HepG2 (cell line): ENCODE data around the gene HTR1D. TPM values are rescaled to one million over a fixed set of nuclear protein-coding genes. Genes with fewer than 3 reads are reported as not detected.

Source experiments
- ATAD3A ChIP-seq: sonication (generic); formaldehyde crosslinking; IDR thresholded peaks from 2 replicates; pipeline ENCODE4 v1.4.0; 2020; ENCODE audit warnings: missing genetic modification reagents
- HDAC1 ChIP-seq: sonication (generic); formaldehyde crosslinking; IDR thresholded peaks from 2 replicates; pipeline ENCODE4 v1.5.1; 2020; ENCODE audit warnings: mild to moderate bottlenecking, missing genetic modification reagents
- HOXA7 ChIP-seq: sonication (generic); formaldehyde crosslinking; IDR thresholded peaks from 2 replicates; pipeline ENCODE4 v1.8.1; 2022; ENCODE audit warnings: mild to moderate bottlenecking, missing genetic modification reagents, moderate library complexity
- KLF13 ChIP-seq: sonication (generic); formaldehyde crosslinking; IDR thresholded peaks from 2 replicates; pipeline ENCODE4 v1.4.0; 2020; ENCODE audit warnings: mild to moderate bottlenecking, missing genetic modification reagents
- MBD4 ChIP-seq: IDR thresholded peaks from 2 replicates; pipeline ENCODE4 v1.6.1; 2012; ENCODE audit warnings: low read length, inconsistent platforms, borderline replicate concordance
- SRY ChIP-seq: sonication (generic); formaldehyde crosslinking; IDR thresholded peaks from 2 replicates; pipeline ENCODE4 v1.8.0; 2022; ENCODE audit warnings: mild to moderate bottlenecking, missing genetic modification reagents
- TBL1XR1 ChIP-seq: fragments of 150-350 bp; IDR thresholded peaks from 2 replicates; pipeline ENCODE4 v1.6.1; 2014; ENCODE audit warnings: borderline replicate concordance, low read length; ENCODE audit not compliant: partially characterized antibody
- ZFX ChIP-seq: sonication (generic); formaldehyde crosslinking; IDR thresholded peaks from 2 replicates; pipeline ENCODE4 v1.4.0; 2020; ENCODE audit warnings: mild to moderate bottlenecking, low read depth, missing genetic modification reagents, moderate library complexity
- ZNF547 ChIP-seq: sonication (generic); formaldehyde crosslinking; IDR thresholded peaks from 2 replicates; pipeline ENCODE4 v1.5.1; 2020; ENCODE audit warnings: mild to moderate bottlenecking, missing genetic modification reagents
- ZNF7 ChIP-seq: IDR thresholded peaks from 2 replicates; pipeline ENCODE4 v1.6.1; 2016; ENCODE audit warnings: missing biosample characterization, missing genetic modification reagents
- ZNF883 ChIP-seq: sonication (generic); formaldehyde crosslinking; IDR thresholded peaks from 2 replicates; pipeline ENCODE4 v1.5.1; 2020; ENCODE audit warnings: mild to moderate bottlenecking, missing genetic modification reagents; ENCODE audit errors: not compliant biosample characterization
- polyA plus RNA-seq, 8 experiments: library from polyadenylated mRNA; depleted of rRNA in 3 of 8; stranded (reverse) in 7 of 8; unstranded in 1 of 8; fragments of >200 nt; fragmentation: Illumina TruSeq in 4 of 8; extraction: Trizol in 4 of 8; gene quantifications; 2 replicates each; pipeline versions ENCODE4 v1.2.1 to v1.2.3, GENCODE V29; 2011 to 2016; ENCODE audit warnings: low read depth in 4 of 8, missing spikeins in 1 of 8, mixed read lengths in 1 of 8; ENCODE audit not compliant: insufficient read depth in 1 of 8
- total RNA-seq, 5 experiments: library from RNA; depleted of rRNA; stranded (reverse); fragments of >200 nt; fragmentation: Illumina TruSeq; extraction: Trizol; gene quantifications; 2 replicates each; pipeline ENCODE4 v1.2.3, GENCODE V29; 2016; ENCODE audit warnings: low read depth in 1 of 5
- TF ChIP-seq, protein P1 (sequence below): sonication (generic); formaldehyde crosslinking; IDR thresholded peaks from 2 replicates; pipeline ENCODE4 v1.4.0; 2020; ENCODE audit warnings: missing genetic modification reagents
- TF ChIP-seq, protein P2 (sequence below): sonication (generic); formaldehyde crosslinking; IDR thresholded peaks from 2 replicates; pipeline ENCODE4 v1.4.0; 2020; ENCODE audit warnings: missing genetic modification reagents
- TF ChIP-seq, protein P3 (sequence below): sonication (generic); formaldehyde crosslinking; IDR thresholded peaks from 2 replicates; pipeline ENCODE4 v1.4.0; 2020; ENCODE audit warnings: missing genetic modification reagents, borderline replicate concordance

The HTR1D gene
- total and polyA plus RNA-seq, 2 of the 13 experiments (the other 11 are each of a cell fraction or from before 2014, with no cell fraction given): 0.04 to 0.07 TPM

DNA sequence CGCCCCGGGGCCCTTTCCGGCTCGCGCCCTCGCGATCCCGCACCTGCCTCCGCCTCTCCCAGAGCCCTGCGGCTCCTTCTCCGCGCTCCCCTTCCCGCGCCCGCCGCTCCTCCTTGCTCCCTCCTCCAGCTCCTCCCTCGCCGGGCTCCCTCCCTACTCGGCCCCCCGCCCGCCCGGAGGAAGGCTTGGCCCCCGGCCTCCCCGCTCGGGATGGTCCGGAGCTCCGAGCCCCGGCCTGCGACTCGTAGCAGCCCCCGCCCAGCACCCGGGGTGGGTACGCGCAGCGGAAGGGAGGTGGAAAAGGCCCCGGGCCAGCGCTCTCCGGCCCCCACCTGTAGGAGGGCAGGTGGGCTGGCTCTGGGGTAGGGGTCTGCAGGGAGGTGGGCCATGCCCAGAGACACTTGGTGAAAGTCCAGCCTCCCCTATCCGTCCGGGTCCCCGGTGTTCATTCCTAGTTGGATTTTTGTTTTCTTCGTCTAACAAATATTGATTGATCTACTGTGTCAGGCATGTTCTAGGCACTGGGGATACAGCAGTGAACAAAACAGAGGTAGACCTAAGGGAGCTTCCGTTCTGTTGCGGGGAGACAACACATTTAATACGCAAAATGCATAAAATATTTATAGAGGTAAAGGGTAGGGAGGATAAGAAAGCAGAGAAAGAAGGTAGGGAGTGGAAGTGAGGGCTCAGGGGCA lies at the start of gene HTR1D (continued):
- TF ChIP-seq, protein P1, sequence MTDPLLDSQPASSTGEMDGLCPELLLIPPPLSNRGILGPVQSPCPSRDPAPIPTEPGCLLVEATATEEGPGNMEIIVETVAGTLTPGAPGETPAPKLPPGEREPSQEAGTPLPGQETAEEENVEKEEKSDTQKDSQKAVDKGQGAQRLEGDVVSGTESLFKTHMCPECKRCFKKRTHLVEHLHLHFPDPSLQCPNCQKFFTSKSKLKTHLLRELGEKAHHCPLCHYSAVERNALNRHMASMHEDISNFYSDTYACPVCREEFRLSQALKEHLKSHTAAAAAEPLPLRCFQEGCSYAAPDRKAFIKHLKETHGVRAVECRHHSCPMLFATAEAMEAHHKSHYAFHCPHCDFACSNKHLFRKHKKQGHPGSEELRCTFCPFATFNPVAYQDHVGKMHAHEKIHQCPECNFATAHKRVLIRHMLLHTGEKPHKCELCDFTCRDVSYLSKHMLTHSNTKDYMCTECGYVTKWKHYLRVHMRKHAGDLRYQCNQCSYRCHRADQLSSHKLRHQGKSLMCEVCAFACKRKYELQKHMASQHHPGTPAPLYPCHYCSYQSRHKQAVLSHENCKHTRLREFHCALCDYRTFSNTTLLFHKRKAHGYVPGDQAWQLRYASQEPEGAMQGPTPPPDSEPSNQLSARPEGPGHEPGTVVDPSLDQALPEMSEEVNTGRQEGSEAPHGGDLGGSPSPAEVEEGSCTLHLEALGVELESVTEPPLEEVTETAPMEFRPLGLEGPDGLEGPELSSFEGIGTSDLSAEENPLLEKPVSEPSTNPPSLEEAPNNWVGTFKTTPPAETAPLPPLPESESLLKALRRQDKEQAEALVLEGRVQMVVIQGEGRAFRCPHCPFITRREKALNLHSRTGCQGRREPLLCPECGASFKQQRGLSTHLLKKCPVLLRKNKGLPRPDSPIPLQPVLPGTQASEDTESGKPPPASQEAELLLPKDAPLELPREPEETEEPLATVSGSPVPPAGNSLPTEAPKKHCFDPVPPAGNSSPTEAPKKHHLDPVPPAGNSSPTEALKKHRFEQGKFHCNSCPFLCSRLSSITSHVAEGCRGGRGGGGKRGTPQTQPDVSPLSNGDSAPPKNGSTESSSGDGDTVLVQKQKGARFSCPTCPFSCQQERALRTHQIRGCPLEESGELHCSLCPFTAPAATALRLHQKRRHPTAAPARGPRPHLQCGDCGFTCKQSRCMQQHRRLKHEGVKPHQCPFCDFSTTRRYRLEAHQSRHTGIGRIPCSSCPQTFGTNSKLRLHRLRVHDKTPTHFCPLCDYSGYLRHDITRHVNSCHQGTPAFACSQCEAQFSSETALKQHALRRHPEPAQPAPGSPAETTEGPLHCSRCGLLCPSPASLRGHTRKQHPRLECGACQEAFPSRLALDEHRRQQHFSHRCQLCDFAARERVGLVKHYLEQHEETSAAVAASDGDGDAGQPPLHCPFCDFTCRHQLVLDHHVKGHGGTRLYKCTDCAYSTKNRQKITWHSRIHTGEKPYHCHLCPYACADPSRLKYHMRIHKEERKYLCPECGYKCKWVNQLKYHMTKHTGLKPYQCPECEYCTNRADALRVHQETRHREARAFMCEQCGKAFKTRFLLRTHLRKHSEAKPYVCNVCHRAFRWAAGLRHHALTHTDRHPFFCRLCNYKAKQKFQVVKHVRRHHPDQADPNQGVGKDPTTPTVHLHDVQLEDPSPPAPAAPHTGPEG (CRISPR knock-in tag): 0 out of 2 replicates have a peak, but pooled peaks have one; percentile 5
- TF ChIP-seq HOXA7 (CRISPR knock-in tag): no peak
- TF ChIP-seq TBL1XR1: no peak
- TF ChIP-seq SRY (CRISPR knock-in tag): no peak
- no peak for TF ChIP-seq ZNF883 (CRISPR knock-in tag)
- TF ChIP-seq HDAC1 (CRISPR knock-in tag): peak; percentile 41; the same call in 1 of the 2 replicates
- no peak for TF ChIP-seq ZNF7 (CRISPR knock-in tag)
- no peak for TF ChIP-seq MBD4
- TF ChIP-seq ATAD3A (CRISPR knock-in tag): no peak
- TF ChIP-seq, protein P2, sequence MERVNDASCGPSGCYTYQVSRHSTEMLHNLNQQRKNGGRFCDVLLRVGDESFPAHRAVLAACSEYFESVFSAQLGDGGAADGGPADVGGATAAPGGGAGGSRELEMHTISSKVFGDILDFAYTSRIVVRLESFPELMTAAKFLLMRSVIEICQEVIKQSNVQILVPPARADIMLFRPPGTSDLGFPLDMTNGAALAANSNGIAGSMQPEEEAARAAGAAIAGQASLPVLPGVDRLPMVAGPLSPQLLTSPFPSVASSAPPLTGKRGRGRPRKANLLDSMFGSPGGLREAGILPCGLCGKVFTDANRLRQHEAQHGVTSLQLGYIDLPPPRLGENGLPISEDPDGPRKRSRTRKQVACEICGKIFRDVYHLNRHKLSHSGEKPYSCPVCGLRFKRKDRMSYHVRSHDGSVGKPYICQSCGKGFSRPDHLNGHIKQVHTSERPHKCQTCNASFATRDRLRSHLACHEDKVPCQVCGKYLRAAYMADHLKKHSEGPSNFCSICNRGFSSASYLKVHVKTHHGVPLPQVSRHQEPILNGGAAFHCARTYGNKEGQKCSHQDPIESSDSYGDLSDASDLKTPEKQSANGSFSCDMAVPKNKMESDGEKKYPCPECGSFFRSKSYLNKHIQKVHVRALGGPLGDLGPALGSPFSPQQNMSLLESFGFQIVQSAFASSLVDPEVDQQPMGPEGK (CRISPR knock-in tag): peak; percentile 49
- no peak for TF ChIP-seq ZNF547
- 0 out of 2 replicates have a peak, but pooled peaks have one; percentile 7 for TF ChIP-seq ZFX (CRISPR knock-in tag)
- no peak for TF ChIP-seq KLF13 (CRISPR knock-in tag)
- TF ChIP-seq, protein P3, sequence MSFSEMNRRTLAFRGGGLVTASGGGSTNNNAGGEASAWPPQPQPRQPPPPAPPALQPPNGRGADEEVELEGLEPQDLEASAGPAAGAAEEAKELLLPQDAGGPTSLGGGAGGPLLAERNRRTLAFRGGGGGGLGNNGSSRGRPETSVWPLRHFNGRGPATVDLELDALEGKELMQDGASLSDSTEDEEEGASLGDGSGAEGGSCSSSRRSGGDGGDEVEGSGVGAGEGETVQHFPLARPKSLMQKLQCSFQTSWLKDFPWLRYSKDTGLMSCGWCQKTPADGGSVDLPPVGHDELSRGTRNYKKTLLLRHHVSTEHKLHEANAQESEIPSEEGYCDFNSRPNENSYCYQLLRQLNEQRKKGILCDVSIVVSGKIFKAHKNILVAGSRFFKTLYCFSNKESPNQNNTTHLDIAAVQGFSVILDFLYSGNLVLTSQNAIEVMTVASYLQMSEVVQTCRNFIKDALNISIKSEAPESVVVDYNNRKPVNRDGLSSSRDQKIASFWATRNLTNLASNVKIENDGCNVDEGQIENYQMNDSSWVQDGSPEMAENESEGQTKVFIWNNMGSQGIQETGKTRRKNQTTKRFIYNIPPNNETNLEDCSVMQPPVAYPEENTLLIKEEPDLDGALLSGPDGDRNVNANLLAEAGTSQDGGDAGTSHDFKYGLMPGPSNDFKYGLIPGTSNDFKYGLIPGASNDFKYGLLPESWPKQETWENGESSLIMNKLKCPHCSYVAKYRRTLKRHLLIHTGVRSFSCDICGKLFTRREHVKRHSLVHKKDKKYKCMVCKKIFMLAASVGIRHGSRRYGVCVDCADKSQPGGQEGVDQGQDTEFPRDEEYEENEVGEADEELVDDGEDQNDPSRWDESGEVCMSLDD (CRISPR knock-in tag): no peak
